Peyer's patch (tissue), 4 donors: ENCODE data around the gene STX7.

Source experiments
- CTCF ChIP-seq, 6 experiments: fragments of 450-650 bp in 4 of 6; fragments of 200-600 bp in 2 of 6; sonication (generic) in 1 of 6; IDR thresholded peaks; one replicate each; pipeline ENCODE4 v1.5.1; 2017 to 2019; ENCODE audit warnings: antibody characterized with exemption in 6 of 6, mild to moderate bottlenecking in 3 of 6, moderate library complexity in 1 of 6
- POLR2A ChIP-seq, 2 donors: fragments of 450-650 bp; IDR thresholded peaks; one replicate each; pipeline ENCODE4 v1.5.1; 2017; ENCODE audit warnings: antibody characterized with exemption in 2 of 2, mild to moderate bottlenecking in 2 of 2, moderate library complexity in 2 of 2

GRCh38 chr6:132520953-132521352, 8.0 kb upstream of the STX7 start:
- TF ChIP-seq CTCF (IDR thresholded peaks at IDR 0.05): no peak
- no peak for TF ChIP-seq POLR2A (IDR thresholded peaks at IDR 0.05)
